IMR-90 (cell line): Measurements from ENCODE around the gene ASAP2. TPM values are rescaled to one million over a fixed set of nuclear protein-coding genes. Genes with fewer than 3 reads are reported as not detected.

Experiments
- ATAC-seq: fragments of 200-7000 bp; cut with Tn5 transposase; 2 replicates; pipeline ENCODE4 v1.9.1; 2020; ENCODE audit warnings: low read depth, mild to moderate bottlenecking, moderate library complexity
- BruUV-seq: library from RNA; stranded (reverse); fragments of 400-500 nt; replicated peaks from 2 replicates; lab custom pipeline; 2021; lab: Mats Ljungman, UMichigan
- CTCF ChIA-PET: fragments of 300-600 bp; formaldehyde crosslinking; extraction: SDS; loops from one replicate; lab custom pipeline; 2021; ENCODE audit warnings: antibody characterized with exemption; lab: Yijun Ruan, JAX
- POLR2A ChIA-PET: fragments of 300-600 bp; sonication (Branson Sonifier 250); formaldehyde crosslinking; loops from one replicate; lab custom pipeline; 2022; ENCODE audit warnings: antibody characterized with exemption; ENCODE audit not compliant: unreplicated experiment; lab: Charles Lee
- DNase-seq: peaks from one replicate; pipeline ENCODE4 v3.0.0; 2013
- H2AFZ ChIP-seq: replicated peaks from 2 replicates; pipeline ENCODE3; 2013; ENCODE audit warnings: low read length, mild to moderate bottlenecking; ENCODE audit not compliant: poor library complexity
- H2AK5ac ChIP-seq: 2 replicates; pipeline ENCODE4 v1.6.1; 2013; ENCODE audit warnings: low read depth, low read length, inconsistent platforms
- H2AK9ac ChIP-seq: replicated peaks from 2 replicates; pipeline ENCODE3; 2013; ENCODE audit warnings: mild to moderate bottlenecking, low read depth, low read length, moderate library complexity; ENCODE audit not compliant: poor library complexity
- H2BK120ac ChIP-seq: 2 replicates; pipeline ENCODE4 v1.6.1; 2013; ENCODE audit warnings: low read depth, low read length, inconsistent platforms
- H2BK15ac ChIP-seq: 3 replicates; pipeline ENCODE4 v1.6.1; 2013; ENCODE audit warnings: low read depth, low read length, inconsistent platforms
- H2BK20ac ChIP-seq: 2 replicates; pipeline ENCODE4 v1.6.1; 2013; ENCODE audit warnings: low read depth, mild to moderate bottlenecking, inconsistent platforms, low read length, moderate library complexity
- H2BK5ac ChIP-seq: 2 replicates; pipeline ENCODE4 v1.6.1; 2013; ENCODE audit warnings: mild to moderate bottlenecking, low read depth, low read length, inconsistent platforms; ENCODE audit not compliant: poor library complexity, severe bottlenecking
- H3K14ac ChIP-seq: replicated peaks from 2 replicates; pipeline ENCODE4 v1.6.1; 2013; ENCODE audit warnings: low read depth, low read length, inconsistent platforms
- H3K18ac ChIP-seq: 2 replicates; pipeline ENCODE4 v1.6.1; 2013; ENCODE audit warnings: low read depth, low read length, control low read depth
- H3K23ac ChIP-seq: 2 replicates; pipeline ENCODE4 v1.6.1; 2013; ENCODE audit warnings: low read depth, low read length, inconsistent platforms
- H3K27ac ChIP-seq: 2 replicates; pipeline ENCODE4 v1.5.1; 2013; ENCODE audit warnings: mild to moderate bottlenecking, control low read depth, low read length; ENCODE audit not compliant: insufficient read depth
- H3K27me3 ChIP-seq: 2 replicates; pipeline ENCODE4 v1.6.1; 2013; ENCODE audit warnings: low read length; ENCODE audit not compliant: control insufficient read depth, insufficient read depth
- H3K36me3 ChIP-seq: 2 replicates; pipeline ENCODE4 v1.6.1; 2013; ENCODE audit warnings: low read length, mixed read lengths; ENCODE audit not compliant: control insufficient read depth, insufficient read depth
- H3K4ac ChIP-seq: 2 replicates; pipeline ENCODE4 v1.6.1; 2013; ENCODE audit warnings: low read depth, low read length, inconsistent platforms
- H3K4me1 ChIP-seq: 2 replicates; pipeline ENCODE4 v1.6.1; 2013; ENCODE audit warnings: low read length, mixed read lengths; ENCODE audit not compliant: control insufficient read depth, insufficient read depth
- H3K4me2 ChIP-seq: 2 replicates; pipeline ENCODE4 v1.6.1; 2013; ENCODE audit warnings: low read depth, mild to moderate bottlenecking, control low read depth, low read length, moderate library complexity
- H3K4me3 ChIP-seq: 2 replicates; pipeline ENCODE4 v1.5.1; 2013; ENCODE audit warnings: low read depth, mild to moderate bottlenecking, control low read depth, low read length, moderate library complexity; ENCODE audit not compliant: insufficient read depth
- H3K56ac ChIP-seq: 2 replicates; pipeline ENCODE4 v1.6.1; 2013; ENCODE audit warnings: low read length, inconsistent platforms; ENCODE audit not compliant: insufficient read depth; ENCODE audit errors: extremely low read depth
- H3K79me1 ChIP-seq, 2 experiments: 2 replicates each; pipeline ENCODE4 v1.6.1; 2013; ENCODE audit warnings: low read length in 2 of 2, inconsistent platforms in 1 of 2, low read depth in 1 of 2
- H3K9ac ChIP-seq: 2 replicates; pipeline ENCODE4 v1.6.1; 2013; ENCODE audit warnings: low read depth, low read length, control low read depth
- H3K9me1 ChIP-seq: 2 replicates; pipeline ENCODE4 v1.6.1; 2013; ENCODE audit warnings: low read length, inconsistent platforms; ENCODE audit not compliant: insufficient read depth
- H3K9me3 ChIP-seq: 2 replicates; pipeline ENCODE4 v1.6.1; 2013; ENCODE audit warnings: low read length; ENCODE audit not compliant: control insufficient read depth, insufficient read depth
- H4K20me1 ChIP-seq: 2 replicates; pipeline ENCODE4 v1.6.1; 2013; ENCODE audit warnings: low read length, inconsistent platforms; ENCODE audit not compliant: insufficient read depth
- H4K5ac ChIP-seq: 2 replicates; pipeline ENCODE4 v1.6.1; 2013; ENCODE audit warnings: mild to moderate bottlenecking, low read depth, low read length, control low read depth
- H4K8ac ChIP-seq, 2 experiments: 2 replicates each; pipeline ENCODE4 v1.6.1; 2013; ENCODE audit warnings: low read depth in 2 of 2, low read length in 2 of 2, control low read depth in 1 of 2, inconsistent platforms in 1 of 2
- H4K91ac ChIP-seq: 2 replicates; pipeline ENCODE4 v1.6.1; 2013; ENCODE audit warnings: low read depth, low read length, inconsistent platforms; ENCODE audit not compliant: insufficient read depth
- CTCF ChIP-seq: conservative IDR thresholded peaks from 2 replicates; pipeline ENCODE4 v1.5.1; 2012; ENCODE audit warnings: mild to moderate bottlenecking, low read depth, low read length, improper control_type of control experiment
- FOS ChIP-seq: fragments of 150-350 bp; IDR thresholded peaks from 2 replicates; pipeline ENCODE4 v1.6.1; 2016; ENCODE audit warnings: low read depth, low read length
- MAFK ChIP-seq: IDR thresholded peaks from 2 replicates; pipeline ENCODE4 v1.6.1; 2012; ENCODE audit warnings: low read depth, low read length, improper control_type of control experiment
- MAZ ChIP-seq: IDR thresholded peaks from 2 replicates; pipeline ENCODE4 v1.6.1; 2012; ENCODE audit warnings: low read depth, mild to moderate bottlenecking, low read length, improper control_type of control experiment, moderate library complexity, borderline replicate concordance
- USF2 ChIP-seq: fragments of 150-350 bp; IDR thresholded peaks from 2 replicates; pipeline ENCODE4 v1.6.1; 2017; ENCODE audit warnings: mild to moderate bottlenecking, antibody characterized with exemption, low read length, low read depth
- WGBS, 2 experiments: methylation state at CpG; one replicate each; pipeline versions ENCODE4 v1.1.5 to v1.1.7; 2013; ENCODE audit warnings: missing lambda C conversion rate in 2 of 2; ENCODE audit not compliant: insufficient read length in 1 of 2; ENCODE audit errors: extremely low coverage in 2 of 2; 5-methylcytosine and 5-hydroxymethylcytosine counted together
- dilution Hi-C: fragments of 300-500 bp; cut with HindIII; formaldehyde crosslinking; loops from one replicate; pipeline ENCODE4 v1.14.3; 2018; ENCODE audit warnings: low sequenced_read_pairs; ENCODE audit not compliant: unreplicated experiment
- in situ Hi-C: fragments of 300-500 bp; cut with MboI; formaldehyde crosslinking; loops from 3 replicates; pipeline ENCODE4 v1.14.3; 2019; ENCODE audit warnings: low sequenced_read_pairs, inconsistent platforms, mixed read lengths
- intact Hi-C: fragments of 100-400 bp; cut with micrococcal nuclease; formaldehyde crosslinking; loops from 2 replicates; pipeline ENCODE4 v1.10.0; 2022
- polyA plus RNA-seq, 3 experiments: library from polyadenylated mRNA; depleted of rRNA; stranded (reverse); fragments of >200 nt; gene quantifications; 2 replicates each; pipeline ENCODE4 v1.2.3, GENCODE V29; 2012; ENCODE audit warnings: low replicate concordance in 1 of 3
- total RNA-seq: library from RNA; depleted of rRNA; stranded (reverse); fragments of >200 nt; gene quantifications from 2 replicates; pipeline ENCODE4 v1.2.3, GENCODE V29; 2012

The ASAP2 gene
- total and polyA plus RNA-seq, 2 of the 4 experiments (the other 2 are of a cell fraction), result 19.7 to 28.1 TPM

GRCh38 chr2:9297156-9297555, 90.5 kb downstream of the ASAP2 start:
- H2BK15ac ChIP-seq, result no peak overlapping the region
- no peak overlapping the region for H3K14ac ChIP-seq
- dilution Hi-C loops, result no loop called here
- BruUV-seq, result no TSS peak
- ATAC-seq, result peak; percentile 48
- H3K4me1 ChIP-seq, result no peaks in the 10 kb centered on the region; the same call in 1 of the 2 replicates
- H2AFZ ChIP-seq, result peak overlapping the region; percentile 36
- H2AK9ac ChIP-seq, result peak overlapping the region; percentile 70
- no peak overlapping the region for H3K27ac ChIP-seq
- H2BK5ac ChIP-seq, result no peak overlapping the region
- no peak overlapping the region for H3K56ac ChIP-seq
- H3K18ac ChIP-seq, result no peak overlapping the region
- H4K8ac ChIP-seq, result no peak overlapping the region; a peak in 1 of 4 replicates
- no peak overlapping the region for H2BK120ac ChIP-seq
- H3K23ac ChIP-seq, result no peak overlapping the region
- H3K36me3 ChIP-seq, result peaks cover 8% of the 10 kb centered on the region
- no peak overlapping the region for H4K91ac ChIP-seq
- 92% methylated on average over 2 of the region's 6 CpGs; no CpG with 5 or more reads in 1 of the 2 experiments for WGBS, 2 experiments
- H4K20me1 ChIP-seq, result peaks cover 35% of the 10 kb centered on the region
- TF ChIP-seq MAZ (no peak), FOS (no peak), MAFK (no peak), USF2 (no peak), CTCF (no peak)
- in situ Hi-C loops, result no loop called here
- no peak overlapping the region for H3K4me2 ChIP-seq
- no peak overlapping the region for H4K5ac ChIP-seq
- peak; percentile 28 for DNase-seq
- H2BK20ac ChIP-seq, result no peak overlapping the region
- no peaks in the 10 kb centered on the region for H3K27me3 ChIP-seq
- POLR2A ChIA-PET, result interaction anchor here (0.9 kb wide), 1 partner anchor 10 kb away, joined by 3 read pairs; no protein-coding TSS in a partner anchor
- CTCF ChIA-PET, result interaction anchor here (1.3 kb wide), 1 partner anchor 9 kb away, joined by 5 read pairs; no protein-coding TSS in a partner anchor
- H3K9me1 ChIP-seq, result peaks cover 29% of the 10 kb centered on the region
- no peak overlapping the region for H3K4me3 ChIP-seq
- H3K4ac ChIP-seq, result no peak overlapping the region
- H3K9ac ChIP-seq, result no peak overlapping the region
- peaks cover 54 to 86% of the 10 kb centered on the region in 2 experiments for H3K79me1 ChIP-seq
- H2AK5ac ChIP-seq, result no peak overlapping the region
- H3K9me3 ChIP-seq, result no peaks in the 10 kb centered on the region
- intact Hi-C loops, result no loop called here
